ENCODE results near the gene CNOT1. TPM values are rescaled to one million over a fixed set of nuclear protein-coding genes. Genes with fewer than 3 reads are reported as not detected.
"Not testable (repeated sequence)": the region's sequence is repeated elsewhere in the genome, so short reads cannot be mapped to it uniquely, and the experiment has no call there.

CNOT1 gene
- total RNA-seq (2014; rRNA removed; shearing (Covaris generic)): 179 and 273 TPM in 2 replicates

DNA sequence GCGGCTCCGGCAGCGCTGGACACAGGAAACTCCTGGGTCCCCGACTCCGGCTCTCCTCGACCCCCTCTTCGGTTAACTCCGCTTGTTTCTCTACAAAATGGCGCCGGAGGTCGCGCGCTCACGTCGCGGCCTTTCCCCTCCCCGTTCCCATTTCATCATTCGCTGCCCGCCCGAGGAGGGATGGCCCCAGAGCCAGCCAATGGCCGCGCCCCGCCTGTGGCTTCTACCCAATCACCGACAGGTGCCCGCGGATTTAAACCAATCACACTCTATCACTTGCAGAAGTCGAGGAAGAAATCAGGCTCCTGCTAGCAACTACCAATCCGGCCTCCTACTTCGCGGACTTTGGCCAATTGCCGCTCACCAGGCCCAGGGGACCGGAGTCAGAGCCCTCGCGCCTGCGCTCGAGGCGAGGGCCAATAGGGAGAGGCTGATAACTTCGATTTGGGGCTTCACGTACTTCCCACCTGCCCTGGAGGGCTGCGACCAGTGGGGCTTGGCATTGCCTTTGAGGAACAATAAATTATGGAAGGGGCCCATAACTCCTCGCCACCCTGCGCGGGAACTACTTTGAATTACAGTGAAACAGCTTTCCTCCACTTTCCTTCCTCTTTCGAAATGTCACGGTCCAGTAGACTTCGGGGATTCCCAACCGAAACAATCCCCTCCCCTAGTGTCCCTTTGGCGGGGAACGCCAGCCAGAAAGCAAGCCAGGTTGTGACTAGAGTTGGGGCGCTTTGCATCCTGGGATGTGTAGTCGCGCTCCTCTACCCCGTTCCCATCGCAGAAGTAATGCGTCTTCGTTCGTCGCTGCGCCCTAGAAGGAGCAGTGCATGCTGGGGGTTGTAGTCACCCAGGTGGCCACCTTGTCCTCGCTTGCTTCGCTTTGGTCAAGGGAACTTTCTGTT is at the start of gene CNOT1:
Gene CNOT1 (minus strand): TSS at position 94 of the 908 bp plus-strand sequence. CDS start 30,489 bp downstream, outside the sequence.
- DNase-seq (ENCODE audit: low spot score): peak; percentile 99
- in situ Hi-C loops (cut with HindIII; ENCODE audit: low sequenced_read_pairs): loop anchor here (10.0 kb wide), 1 partner anchor 95 kb away; no protein-coding TSS in a partner anchor

DNA sequence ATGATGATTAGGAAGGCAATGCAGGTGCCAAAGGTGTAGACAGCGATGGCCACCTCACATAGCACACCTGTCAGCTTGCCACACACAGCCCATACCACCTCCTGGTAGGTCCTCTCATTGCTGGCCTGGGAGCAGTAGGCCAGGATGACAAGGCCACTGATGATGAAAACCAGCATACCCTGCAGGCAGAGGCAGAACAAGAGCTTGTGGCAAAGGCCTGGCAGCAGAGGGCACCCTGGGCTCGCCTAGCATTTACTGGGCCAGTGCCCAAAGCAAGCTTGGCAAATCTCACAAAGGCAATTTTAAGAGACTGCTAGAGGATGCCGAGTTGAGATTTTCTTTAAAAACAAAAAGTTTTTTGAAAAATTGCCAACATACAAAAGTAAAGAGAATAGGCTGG is 49.1 kb upstream of the CNOT1 start:
- in situ Hi-C loops (cut with HindIII; ENCODE audit: low sequenced_read_pairs): no loop called here
- peak; percentile 66 for DNase-seq (ENCODE audit: low spot score)

DNA sequence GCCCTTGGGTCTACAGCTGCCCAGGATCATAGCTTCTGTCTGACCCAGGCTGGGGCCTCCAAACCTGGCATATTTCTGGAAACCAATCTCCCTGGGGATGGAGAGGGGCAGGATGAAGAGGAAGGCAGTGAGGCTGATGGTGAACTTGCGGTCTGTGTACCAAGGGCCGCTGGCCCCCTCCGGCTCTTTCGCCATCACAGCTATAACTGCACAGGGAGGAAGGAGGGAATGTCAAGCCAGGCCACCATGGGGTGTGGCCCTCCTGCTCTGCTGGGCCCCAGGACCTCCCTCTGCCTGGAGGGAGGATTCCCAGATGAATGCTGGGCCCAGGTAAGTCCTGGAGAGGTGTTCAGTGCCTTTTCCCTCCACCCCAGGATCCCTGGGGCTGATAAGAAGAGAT is 48.6 kb upstream of the CNOT1 start:
- DNase-seq (ENCODE audit: low spot score): no peak
- in situ Hi-C loops (cut with HindIII; ENCODE audit: low sequenced_read_pairs): no loop called here

DNA sequence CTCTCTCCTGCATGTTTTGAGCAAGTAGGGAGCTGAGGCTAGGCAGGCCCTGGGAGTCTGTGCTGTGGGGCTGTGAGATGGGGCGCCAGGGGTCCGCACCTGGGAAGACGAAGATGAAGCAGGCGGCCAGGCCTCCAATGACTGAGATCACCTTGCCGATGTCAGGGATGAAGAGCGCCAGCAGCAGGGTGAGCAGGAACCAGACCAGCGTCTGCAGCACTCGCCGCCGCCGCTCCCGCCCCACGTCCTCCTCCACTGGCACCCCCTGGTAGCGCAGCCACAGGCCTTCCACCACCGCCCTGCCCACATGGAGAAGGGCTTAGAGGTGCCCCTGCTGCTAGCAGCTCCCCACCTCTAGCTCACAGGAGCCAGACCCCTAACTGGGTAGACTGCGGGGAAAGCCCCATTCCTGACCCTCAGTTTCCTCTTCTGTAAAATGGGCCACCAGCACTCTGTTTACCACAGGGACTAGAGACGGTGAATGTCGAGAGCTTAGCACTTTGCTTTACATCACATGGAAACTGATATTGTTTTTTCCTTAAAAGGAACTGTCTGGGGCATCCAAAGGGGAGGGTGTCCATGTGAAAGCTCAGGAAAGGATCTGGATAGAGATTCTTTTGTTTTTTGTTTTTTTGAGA is 41.4 kb upstream of the CNOT1 start:
- no peak for DNase-seq (ENCODE audit: low spot score)
- in situ Hi-C loops (cut with HindIII; ENCODE audit: low sequenced_read_pairs): no loop called here

DNA sequence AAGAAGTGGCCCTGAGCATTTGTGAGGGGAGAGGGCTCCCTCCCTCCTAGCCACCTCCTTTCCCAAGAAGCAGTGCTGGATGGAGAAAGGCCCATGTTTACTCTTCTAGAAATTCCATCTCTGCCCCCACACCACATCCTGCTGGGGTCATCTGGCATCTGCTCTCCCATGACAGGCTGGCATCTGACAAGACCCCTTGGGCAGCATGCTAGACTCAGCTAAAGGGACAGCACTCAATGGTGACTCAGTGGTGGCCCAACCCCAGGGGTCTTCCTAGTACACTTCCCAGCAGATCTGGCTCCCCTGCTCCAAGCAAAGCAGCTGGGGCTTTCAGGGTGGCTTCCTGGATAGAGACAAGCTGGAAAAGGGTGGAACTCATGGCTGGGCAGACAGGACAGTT is 40.6 kb upstream of the CNOT1 start:
- in situ Hi-C loops (cut with HindIII; ENCODE audit: low sequenced_read_pairs): no loop called here
- DNase-seq (ENCODE audit: low spot score): no peak

DNA sequence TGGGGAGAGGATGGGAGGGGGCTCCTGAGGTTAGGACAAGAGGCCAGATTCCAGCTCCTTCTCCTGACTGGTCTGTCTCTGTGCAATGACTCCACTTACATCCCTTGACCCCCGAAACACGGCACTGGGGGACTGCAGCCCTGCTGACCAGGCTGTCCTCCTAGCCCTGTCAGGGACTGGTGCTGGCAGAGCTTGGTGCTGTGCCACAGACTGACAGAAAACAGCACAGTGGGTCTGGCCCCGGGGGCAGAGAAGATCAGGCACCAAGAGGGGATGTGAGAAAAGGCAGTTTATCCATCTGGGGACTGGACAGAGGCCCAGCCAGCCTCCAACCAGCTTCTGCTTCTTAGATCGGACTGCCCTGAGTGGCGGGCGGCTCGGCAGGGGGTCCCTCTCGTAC is 35.6 kb upstream of the CNOT1 start:
- DNase-seq (ENCODE audit: low spot score): no peak
- in situ Hi-C loops (cut with HindIII; ENCODE audit: low sequenced_read_pairs): no loop called here

DNA sequence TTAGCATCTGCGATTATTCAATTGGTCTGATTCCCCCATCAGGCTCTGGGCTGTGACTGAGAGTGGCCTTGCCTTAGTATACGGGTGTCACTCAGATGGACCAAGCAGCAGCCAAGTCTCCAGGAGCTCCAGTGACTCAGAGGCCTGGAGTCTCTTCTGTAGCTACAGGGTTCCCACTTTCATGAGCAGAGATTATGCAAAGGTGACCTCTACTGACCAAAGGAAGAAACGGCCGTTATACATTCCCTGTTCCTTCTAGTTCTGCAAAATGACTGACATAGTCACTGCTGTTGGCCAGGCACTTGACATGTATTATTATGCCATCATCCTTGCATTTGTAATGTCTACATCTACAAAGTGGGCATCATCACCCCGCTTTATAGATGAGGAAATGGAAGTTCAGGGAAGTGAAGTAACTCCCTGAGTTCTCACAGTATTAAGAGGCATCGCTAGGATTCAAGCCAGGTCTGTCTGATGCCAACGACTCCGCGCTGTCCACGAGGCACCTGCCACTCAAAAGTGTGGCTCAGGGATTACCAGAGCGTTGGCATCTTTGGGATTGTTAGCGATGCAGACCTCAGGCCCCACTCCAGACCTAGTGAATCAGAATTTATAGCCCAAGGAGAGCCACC is 31.7 kb upstream of the CNOT1 start:
- in situ Hi-C loops (cut with HindIII; ENCODE audit: low sequenced_read_pairs): no loop called here
- peak; percentile 91 for DNase-seq (ENCODE audit: low spot score)

DNA sequence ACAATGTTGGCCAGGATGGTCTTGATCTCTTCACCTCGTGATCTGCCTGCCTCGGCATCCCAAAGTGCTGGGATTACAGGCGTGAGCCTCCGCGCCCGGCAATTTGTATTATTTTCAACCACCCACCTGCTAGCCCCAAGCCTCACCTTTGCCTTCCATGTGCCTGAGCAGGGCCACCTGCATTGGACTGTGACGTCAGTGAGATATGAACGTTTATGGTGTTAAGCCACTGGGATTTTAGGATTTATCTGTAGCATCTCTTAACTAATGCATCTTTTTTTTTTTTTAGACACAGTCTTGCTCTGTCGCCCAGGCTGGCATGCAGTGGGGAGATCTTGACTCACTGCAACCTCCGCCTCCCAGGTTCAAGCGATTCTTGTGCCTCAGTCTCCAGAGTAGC is 30.3 kb upstream of the CNOT1 start:
- in situ Hi-C loops (cut with HindIII; ENCODE audit: low sequenced_read_pairs): not testable (repeated sequence)

DNA sequence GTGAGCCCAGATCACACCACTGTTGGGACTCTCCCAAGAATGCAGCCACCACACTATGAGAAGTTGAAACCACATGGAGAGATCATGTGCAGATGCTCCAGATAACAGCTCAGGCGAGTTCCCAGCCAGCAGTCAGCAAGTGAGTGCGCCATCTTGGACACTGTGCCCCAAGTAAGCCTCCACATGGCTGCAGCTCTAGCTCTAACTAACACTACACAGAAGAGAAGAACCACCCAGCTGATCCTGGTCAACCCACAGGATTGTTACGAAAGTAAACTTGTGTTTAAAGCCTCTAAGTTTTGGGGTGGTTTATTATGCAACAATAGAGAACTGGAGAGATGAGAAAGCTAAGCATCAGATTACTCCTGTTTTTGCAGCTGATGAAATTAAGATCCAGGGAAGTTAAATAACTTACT is 29.2 kb upstream of the CNOT1 start:
- DNase-seq (ENCODE audit: low spot score): no peak
- in situ Hi-C loops (cut with HindIII; ENCODE audit: low sequenced_read_pairs): no loop called here

More for the DNA sequence above, 30.3 kb upstream of the CNOT1 start:
- DNase-seq (ENCODE audit: low spot score): not testable (repeated sequence)

DNA sequence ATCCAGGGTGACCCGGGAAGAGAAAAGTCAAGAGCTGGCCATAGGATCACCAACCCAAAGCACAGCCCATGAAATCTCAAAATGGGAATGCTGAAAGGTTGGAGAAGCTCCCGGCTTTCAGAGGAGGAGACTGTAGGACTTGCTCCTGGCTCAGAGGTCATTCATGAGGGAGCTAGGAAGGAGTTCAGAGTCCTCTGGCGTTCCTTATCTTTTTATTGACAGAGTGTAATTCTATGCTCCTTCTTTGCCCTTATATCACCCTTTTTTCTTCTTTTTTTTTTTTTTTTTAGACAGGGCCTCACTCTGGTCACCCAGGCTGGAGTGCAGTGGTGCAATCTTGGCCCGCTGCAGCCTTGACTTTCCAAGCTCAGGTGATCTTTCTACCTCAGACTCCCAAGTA is 27.3 kb upstream of the CNOT1 start:
- DNase-seq (ENCODE audit: low spot score): no peak
- in situ Hi-C loops (cut with HindIII; ENCODE audit: low sequenced_read_pairs): no loop called here

DNA sequence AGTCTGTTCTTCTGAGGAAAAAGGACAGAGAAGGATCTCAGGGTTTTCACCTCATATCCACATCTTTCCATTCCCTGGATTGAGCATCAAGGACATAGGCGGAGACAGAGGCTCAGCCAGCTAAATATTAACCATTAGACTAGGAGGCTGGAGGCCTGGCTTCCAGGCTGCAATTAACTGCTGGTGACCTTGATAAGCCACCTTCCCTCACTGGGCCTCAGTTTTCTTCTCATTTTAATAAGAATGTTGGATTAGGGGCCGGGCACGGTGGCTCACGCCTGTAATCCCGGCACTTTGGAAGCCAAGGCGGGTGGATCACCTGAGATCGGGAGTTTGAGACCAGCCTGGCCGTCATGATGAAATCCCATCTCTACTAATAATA is 25.6 kb upstream of the CNOT1 start:
- in situ Hi-C loops (cut with HindIII; ENCODE audit: low sequenced_read_pairs): no loop called here

DNA sequence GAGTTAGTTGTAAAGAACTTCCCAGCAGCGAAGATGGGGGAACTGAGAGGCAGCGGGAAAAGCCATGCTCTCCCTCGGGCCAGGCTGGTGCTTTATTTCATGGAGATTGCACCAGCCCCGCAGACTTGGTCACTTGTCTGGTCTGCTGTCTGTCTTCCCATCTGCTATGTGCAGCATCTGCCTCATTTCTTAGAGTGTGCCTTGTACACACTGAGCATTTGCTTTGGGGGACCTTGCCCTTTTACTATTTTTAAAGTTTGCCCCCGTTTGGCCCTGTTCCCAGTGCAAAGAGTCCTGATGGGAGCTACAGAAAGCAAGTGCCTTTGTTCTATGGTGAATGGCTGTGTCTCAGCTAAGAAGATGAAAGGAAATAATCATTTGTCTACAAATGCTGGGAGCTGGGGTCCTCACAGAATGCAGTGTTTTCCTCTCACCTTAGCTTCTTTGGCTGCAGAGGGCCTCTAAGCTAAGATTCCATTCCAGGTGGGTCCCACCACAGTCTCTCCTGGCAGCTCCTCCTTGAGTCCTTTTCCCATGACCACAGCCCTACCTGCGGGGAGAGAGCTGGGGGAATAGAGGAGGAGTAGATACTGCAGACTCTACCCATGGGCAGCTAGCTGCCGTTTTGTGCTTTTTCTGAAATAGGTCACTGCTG is 25.1 kb upstream of the CNOT1 start:
- no peak for DNase-seq (ENCODE audit: low spot score)
- in situ Hi-C loops (cut with HindIII; ENCODE audit: low sequenced_read_pairs): no loop called here

More for the DNA sequence above, 25.6 kb upstream of the CNOT1 start:
- no peak for DNase-seq (ENCODE audit: low spot score)

DNA sequence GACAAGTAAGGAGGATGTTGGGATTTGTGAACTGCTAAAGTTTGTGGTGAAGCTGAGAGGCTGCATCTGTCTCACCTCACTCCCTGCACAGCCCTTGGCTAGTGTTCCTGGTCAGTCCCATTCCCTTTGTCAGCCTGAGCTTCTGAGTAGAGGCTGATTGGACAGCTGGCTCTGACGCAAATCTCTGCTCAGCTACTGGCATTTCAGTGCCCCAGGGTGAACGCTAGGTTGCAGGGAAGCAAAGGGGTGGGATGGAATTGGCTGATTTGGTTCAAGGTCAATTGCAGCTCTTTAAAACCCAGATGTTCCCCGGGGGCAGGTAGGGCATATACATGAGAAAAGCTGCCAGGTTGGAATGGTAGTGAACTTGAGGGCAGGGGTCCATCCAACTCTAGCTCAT is 23.1 kb upstream of the CNOT1 start:
- in situ Hi-C loops (cut with HindIII; ENCODE audit: low sequenced_read_pairs): no loop called here
- DNase-seq (ENCODE audit: low spot score): no peak

DNA sequence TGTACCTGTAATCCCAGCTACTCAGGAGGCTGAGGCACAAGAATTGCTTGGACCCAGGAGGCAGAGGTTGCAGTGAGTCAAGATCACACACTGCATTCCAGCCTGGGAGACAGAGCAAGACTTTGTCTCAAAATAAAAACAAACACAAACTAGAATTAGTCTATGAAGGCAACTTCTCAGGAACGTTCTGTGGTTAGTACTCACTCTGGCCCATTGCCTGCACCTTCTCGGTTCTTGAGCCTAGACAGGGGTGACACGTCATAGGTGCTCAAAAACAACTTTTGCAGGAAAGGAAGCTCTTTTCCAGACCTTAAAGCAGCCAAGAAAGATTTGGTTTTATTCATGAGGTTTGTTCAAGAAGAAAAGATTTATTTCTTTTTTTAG is 22.3 kb upstream of the CNOT1 start:
- no peak for DNase-seq (ENCODE audit: low spot score)

DNA sequence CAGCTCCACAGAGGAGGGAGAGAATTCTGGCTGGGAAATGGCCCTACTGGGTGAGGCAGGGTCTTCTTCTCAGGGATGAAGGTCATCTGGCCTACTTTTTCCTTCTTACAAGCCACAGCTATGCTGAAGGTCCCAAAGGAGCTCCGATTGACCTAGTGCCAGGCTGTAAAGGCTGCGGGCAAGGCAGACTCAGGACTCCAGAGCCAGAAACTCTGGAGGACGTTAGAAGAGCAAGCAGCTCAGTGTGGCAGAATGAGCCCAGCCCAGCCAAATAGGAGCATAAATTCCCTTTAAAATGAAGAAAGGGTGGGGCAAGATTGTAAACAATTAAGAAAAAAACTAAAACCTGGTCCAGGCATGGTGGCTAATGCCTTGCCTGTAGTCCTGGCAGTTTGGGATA is 20.1 kb upstream of the CNOT1 start:
- DNase-seq (ENCODE audit: low spot score): no peak
- in situ Hi-C loops (cut with HindIII; ENCODE audit: low sequenced_read_pairs): no loop called here

More for the DNA sequence above, 22.3 kb upstream of the CNOT1 start:
- in situ Hi-C loops (cut with HindIII; ENCODE audit: low sequenced_read_pairs): no loop called here

DNA sequence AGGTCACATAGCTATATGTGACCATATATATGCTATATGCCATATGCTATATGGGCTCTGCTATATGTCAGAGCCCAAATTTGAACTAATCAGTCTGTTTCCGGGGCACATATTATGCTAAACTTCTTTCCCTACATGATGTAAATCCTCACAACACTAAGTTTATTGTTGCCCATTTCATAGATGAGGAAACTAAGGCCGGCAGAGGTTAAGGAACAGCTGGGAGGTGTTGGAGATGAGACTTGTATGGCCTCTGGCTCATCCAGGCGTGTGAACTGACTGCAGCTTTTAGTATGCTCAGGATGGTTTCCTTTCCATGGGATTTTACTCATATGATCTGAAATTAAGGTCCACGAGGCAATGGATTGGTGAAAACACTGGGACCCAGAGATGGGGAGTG is 17.5 kb upstream of the CNOT1 start:
- no peak for DNase-seq (ENCODE audit: low spot score)
- in situ Hi-C loops (cut with HindIII; ENCODE audit: low sequenced_read_pairs): no loop called here

DNA sequence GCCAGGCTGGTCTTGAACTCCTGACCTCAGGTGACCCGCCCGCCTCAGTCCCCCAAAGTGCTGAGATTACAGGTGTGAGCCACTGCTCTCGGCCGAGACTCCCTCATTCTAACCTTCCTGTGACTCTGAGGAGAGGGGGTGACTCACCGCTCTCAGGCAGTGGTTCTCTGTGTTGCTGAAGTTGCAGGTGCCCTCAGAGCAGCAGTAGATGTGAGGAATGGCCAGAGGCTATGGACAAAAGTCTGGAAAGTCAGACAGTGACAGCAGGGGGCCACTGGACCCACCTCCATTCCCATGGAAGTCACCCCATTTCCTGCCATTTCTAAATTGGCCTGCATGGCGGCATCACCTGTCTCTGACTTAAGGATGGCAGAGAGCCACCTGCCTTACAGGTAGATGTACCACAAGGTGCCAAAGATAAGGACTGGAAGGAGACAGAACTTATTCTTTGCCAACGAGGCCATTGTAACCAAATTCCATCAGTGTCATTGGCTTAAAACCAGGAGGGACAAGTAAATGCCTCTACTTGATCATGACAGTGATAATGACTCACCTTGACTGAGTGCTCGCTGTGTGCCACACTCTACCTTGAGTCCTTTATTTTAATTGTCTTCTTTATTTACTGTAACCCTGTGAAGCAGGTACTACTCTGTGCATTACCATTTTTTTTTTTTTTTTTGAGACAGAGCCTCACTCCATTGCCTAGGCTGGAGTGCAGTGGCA is 15.3 kb upstream of the CNOT1 start:
- no peak for DNase-seq (ENCODE audit: low spot score)
- in situ Hi-C loops (cut with HindIII; ENCODE audit: low sequenced_read_pairs): no loop called here

DNA sequence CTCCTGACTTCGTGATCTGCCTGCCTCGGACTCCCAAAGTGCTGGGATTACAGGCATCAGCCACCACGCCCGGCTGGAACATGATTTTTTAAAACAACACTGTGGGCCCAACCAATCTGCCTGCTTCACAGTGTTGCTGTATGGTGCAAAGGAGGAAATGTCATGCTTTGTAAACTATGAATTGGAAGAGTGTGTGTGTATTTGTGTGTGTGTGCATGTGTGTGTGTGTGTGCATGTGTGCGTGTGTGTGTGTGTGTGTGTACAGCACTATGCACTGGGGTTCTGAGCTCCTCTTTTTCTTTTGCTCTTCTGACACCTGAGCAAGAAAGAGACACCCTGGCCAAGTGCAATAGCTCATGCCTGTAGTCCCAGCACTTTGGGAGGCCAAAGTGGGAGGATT is 14.5 kb upstream of the CNOT1 start:
- DNase-seq (ENCODE audit: low spot score): no peak
- in situ Hi-C loops (cut with HindIII; ENCODE audit: low sequenced_read_pairs): no loop called here

DNA sequence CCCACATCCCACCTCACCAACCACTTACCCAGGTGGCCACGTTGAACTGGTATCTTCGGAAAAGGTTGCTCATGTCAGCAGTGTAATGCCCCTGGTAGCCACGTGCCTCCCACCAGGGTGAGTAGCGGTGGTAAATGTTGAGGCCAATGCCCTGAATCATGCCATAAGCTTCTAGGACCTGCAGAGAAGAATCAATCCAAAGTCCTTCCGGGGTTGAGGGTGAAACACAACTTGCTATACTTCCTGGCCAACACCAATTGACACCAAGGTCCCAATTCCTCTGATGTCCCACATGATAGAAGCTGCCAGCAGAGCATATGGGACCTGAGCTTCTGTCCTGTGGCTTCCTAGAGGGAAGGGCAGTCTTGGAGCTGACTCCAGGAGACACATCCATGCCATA is 11.3 kb upstream of the CNOT1 start:
- DNase-seq (ENCODE audit: low spot score): no peak
- in situ Hi-C loops (cut with HindIII; ENCODE audit: low sequenced_read_pairs): no loop called here
